K562 (cell line): ENCODE data around the gene RRAD. TPM values are rescaled to one million over a fixed set of nuclear protein-coding genes. Genes with fewer than 3 reads are reported as not detected.

Source experiments
- ATAC-seq: fragments of 200-7000 bp; cut with Tn5 transposase; 3 replicates; pipeline ENCODE4 v1.9.1; 2020; ENCODE audit warnings: moderate library complexity
- BruUV-seq: library from RNA; stranded (reverse); fragments of 400-500 nt; replicated peaks from 2 replicates; lab custom pipeline; 2021; lab: Mats Ljungman, UMichigan
- CTCF ChIA-PET: fragments of 300-600 bp; formaldehyde crosslinking; extraction: SDS; loops from one replicate; lab custom pipeline; 2021; ENCODE audit warnings: low intra/inter-chr PET ratio; lab: Yijun Ruan, JAX
- POLR2A ChIA-PET: fragments of 300-600, 350-650 bp; sonication (Branson Sonifier 250); formaldehyde crosslinking; extraction: SDS; loops from one replicate; lab custom pipeline; 2021; ENCODE audit warnings: antibody characterized with exemption, inconsistent platforms; lab: Yijun Ruan, JAX
- DNase-seq, 4 experiments: peaks; one replicate each; pipeline versions ENCODE4 v3.0.0 to v3.0.0-alpha.2; 2011 to 2018; ENCODE audit warnings: low spot score in 3 of 4, mixed read lengths in 3 of 4; ENCODE audit errors: extremely low read depth in 1 of 4
- FAIRE-seq: peaks from 2 replicates; lab custom pipeline; 2011; peaks lifted over from hg19 to GRCh38; lab: Jason Lieb, UNC
- H2AFZ ChIP-seq: 2 replicates; pipeline ENCODE4 v1.6.0; 2011; ENCODE audit warnings: low read depth, low read length, control low read depth, inconsistent platforms
- H3K27ac ChIP-seq: fragments of 200-600 bp; 3 replicates; pipeline ENCODE4 v1.8.0; 2011; ENCODE audit warnings: low read depth, mild to moderate bottlenecking, control low read depth, inconsistent platforms, low read length, moderate library complexity, mixed read lengths; ENCODE audit errors: extremely low read depth
- H3K27me3 ChIP-seq, 2 experiments: fragments of 300-600 bp in 1 of 2; 2 replicates in 1 of 2; 3 replicates in 1 of 2; pipeline versions ENCODE4 v1.6.0 to v1.8.0; 2011; ENCODE audit warnings: inconsistent platforms in 2 of 2, low read length in 2 of 2, mild to moderate bottlenecking in 1 of 2, mixed read lengths in 1 of 2, moderate library complexity in 1 of 2; ENCODE audit not compliant: control insufficient read depth in 2 of 2, insufficient read depth in 2 of 2
- H3K36me3 ChIP-seq: fragments of 300-600 bp; 3 replicates; pipeline ENCODE4 v1.8.0; 2011; ENCODE audit warnings: mild to moderate bottlenecking, low read length, inconsistent platforms; ENCODE audit not compliant: control insufficient read depth, insufficient read depth
- H3K4me1 ChIP-seq, 2 experiments: fragments of 200-600 bp in 1 of 2; replicated peaks in 1 of 2; 2 replicates in 1 of 2; 3 replicates in 1 of 2; pipeline versions ENCODE4 v1.5.1 to v1.8.0; 2011; ENCODE audit warnings: inconsistent platforms in 2 of 2, low read length in 2 of 2, mild to moderate bottlenecking in 1 of 2, mixed read lengths in 1 of 2, moderate library complexity in 1 of 2; ENCODE audit not compliant: control insufficient read depth in 2 of 2, insufficient read depth in 2 of 2
- H3K4me2 ChIP-seq: 2 replicates; pipeline ENCODE4 v1.6.1; 2011; ENCODE audit warnings: low read length, control low read depth, inconsistent platforms, mixed read lengths; ENCODE audit not compliant: insufficient read depth
- H3K4me3 ChIP-seq: fragments of 200-600 bp; sonication (generic), shearing (Covaris generic); 2 replicates; pipeline ENCODE4 v1.5.1; 2016; ENCODE audit warnings: control low read depth, inconsistent platforms
- H3K79me2 ChIP-seq: fragments of 200-600 bp; 3 replicates; pipeline ENCODE4 v1.8.0; 2011; ENCODE audit warnings: low read length, inconsistent platforms; ENCODE audit not compliant: control insufficient read depth, insufficient read depth
- H3K9ac ChIP-seq, 2 experiments: 2 replicates each; pipeline versions ENCODE4 v1.6.0 to v1.6.1; 2011; ENCODE audit warnings: low read depth in 2 of 2, low read length in 2 of 2, control low read depth in 1 of 2, inconsistent platforms in 1 of 2, mild to moderate bottlenecking in 1 of 2, mixed read lengths in 1 of 2; ENCODE audit not compliant: insufficient read depth in 1 of 2
- H3K9me1 ChIP-seq: one replicate; pipeline ENCODE4 v1.6.0; 2011; ENCODE audit warnings: inconsistent platforms, mild to moderate bottlenecking, low read length, moderate library complexity; ENCODE audit not compliant: control insufficient read depth, insufficient read depth
- H3K9me3 ChIP-seq: replicated peaks from 2 replicates; pipeline ENCODE4 v1.5.1; 2011; ENCODE audit warnings: low read depth, low read length, inconsistent platforms; ENCODE audit not compliant: control insufficient read depth, insufficient read depth
- H4K20me1 ChIP-seq: replicated peaks from 2 replicates; pipeline ENCODE4 v1.6.1; 2011; ENCODE audit warnings: low read length, inconsistent platforms, mixed read lengths; ENCODE audit not compliant: control insufficient read depth, insufficient read depth
- ATF7 ChIP-seq: fragments of 450-650 bp; IDR thresholded peaks from 2 replicates; pipeline ENCODE4 v1.7.1; 2014; ENCODE audit warnings: mild to moderate bottlenecking, moderate library complexity
- CEBPG ChIP-seq, 3 experiments: fragments of 200-800 bp in 1 of 3; sonication (Bioruptor generic) in 1 of 3; sonication (generic) in 1 of 3; formaldehyde crosslinking in 1 of 3; IDR thresholded peaks in 2 of 3; conservative IDR thresholded peaks in 1 of 3; 2 replicates each; pipeline versions ENCODE4 v1.6.1 to v1.8.0; 2016 to 2022; ENCODE audit warnings: missing compliant biosample characterization in 2 of 3, missing genetic modification characterization in 2 of 3, mild to moderate bottlenecking in 1 of 3, missing genetic modification reagents in 1 of 3
- ETV1 ChIP-seq: fragments of 450-650 bp; conservative IDR thresholded peaks from 2 replicates; pipeline ENCODE4 v1.6.1; 2016; ENCODE audit warnings: missing genetic modification characterization, control low read depth, low read depth, missing compliant biosample characterization
- GABPB1 ChIP-seq: sonication (generic); formaldehyde crosslinking; IDR thresholded peaks from 2 replicates; pipeline ENCODE4 v1.8.0; 2022; ENCODE audit warnings: mild to moderate bottlenecking, missing genetic modification reagents
- LEF1 ChIP-seq: fragments of 450-650 bp; IDR thresholded peaks from 2 replicates; pipeline ENCODE4 v1.6.1; 2016; ENCODE audit warnings: mild to moderate bottlenecking
- PCBP2 ChIP-seq: fragments of 200-400 bp; formaldehyde crosslinking; IDR thresholded peaks from 2 replicates; pipeline ENCODE4 v1.6.1; 2018; ENCODE audit warnings: low read length, low read depth, mild to moderate bottlenecking, moderate library complexity; ENCODE audit not compliant: poor library complexity, severe bottlenecking
- SMARCA4 ChIP-seq: fragments of 450-650 bp; IDR thresholded peaks from 2 replicates; pipeline ENCODE4 v1.6.1; 2016
- SOX6 ChIP-seq: fragments of 450-650 bp; IDR thresholded peaks from 2 replicates; pipeline ENCODE4 v1.6.1; 2014; ENCODE audit warnings: mild to moderate bottlenecking
- TRIM24 ChIP-seq, 2 experiments: fragments of 450-650 bp; IDR thresholded peaks; 2 replicates each; pipeline ENCODE4 v1.6.1; 2016
- ZNF239 ChIP-seq: fragments of 250-450 bp; sonication (Bioruptor Pico); IDR thresholded peaks from 2 replicates; pipeline ENCODE4 v1.4.0; 2020; ENCODE audit warnings: mild to moderate bottlenecking
- ZNF324 ChIP-seq: fragments of 250-450 bp; sonication (Bioruptor Pico); IDR thresholded peaks from 2 replicates; pipeline ENCODE4 v1.4.0; 2020; ENCODE audit warnings: mild to moderate bottlenecking
- ZZZ3 ChIP-seq: fragments of 450-650 bp; IDR thresholded peaks from 2 replicates; pipeline ENCODE4 v1.6.1; 2016; ENCODE audit warnings: antibody characterized with exemption, mild to moderate bottlenecking, moderate library complexity
- WGBS: fragments of 100-300 bp; shearing (Covaris generic); methylation state at CpG from one replicate; pipeline ENCODE4 v1.1.6; 2016; ENCODE audit warnings: low coverage, mixed read lengths; ENCODE audit not compliant: insufficient coverage; ENCODE audit errors: missing lambda C conversion rate; 5-methylcytosine and 5-hydroxymethylcytosine counted together
- in situ Hi-C: fragments of 300-500 bp; cut with MboI; formaldehyde crosslinking; loops from 4 replicates; pipeline ENCODE4 v1.15.0; 2018; ENCODE audit warnings: inconsistent platforms, mixed read lengths
- intact Hi-C: fragments of 100-400 bp; cut with micrococcal nuclease; formaldehyde crosslinking; loops from 2 replicates; pipeline ENCODE4 v1.14.2; 2022
- polyA plus RNA-seq, 8 experiments: library from polyadenylated mRNA; depleted of rRNA in 4 of 8; stranded (reverse) in 5 of 8; unstranded in 3 of 8; fragments of >200 nt; fragmentation: Nextera tagmentation in 2 of 8; fragmentation: Illumina TruSeq in 1 of 8; extraction: Ambion mirVana in 2 of 8; extraction: Trizol in 1 of 8; gene quantifications; 2 replicates each; pipeline versions ENCODE4 v1.2.1 to v1.2.3, GENCODE V29; 2011 to 2014; ENCODE audit warnings: inconsistent platforms in 1 of 8, missing spikeins in 1 of 8
- total RNA-seq, 7 experiments: library from RNA; depleted of rRNA in 6 of 7; stranded (reverse); fragments of >200 nt in 6 of 7; fragmentation: Illumina TruSeq in 2 of 7; extraction: Trizol in 2 of 7; gene quantifications; 2 replicates each; pipeline versions ENCODE4 v1.2.1 to v1.2.3, GENCODE V29; 2011 to 2021; ENCODE audit warnings: low replicate concordance in 1 of 7
- TF ChIP-seq, protein P1 (sequence below), 2 experiments: fragments of 450-650 bp in 1 of 2; sonication (generic) in 1 of 2; formaldehyde crosslinking in 1 of 2; IDR thresholded peaks in 1 of 2; conservative IDR thresholded peaks in 1 of 2; 2 replicates each; pipeline versions ENCODE4 v1.6.1 to v1.8.1; 2016 to 2023; ENCODE audit warnings: mild to moderate bottlenecking in 2 of 2, moderate library complexity in 2 of 2, inconsistent platforms in 1 of 2, missing genetic modification reagents in 1 of 2
- TF ChIP-seq, protein P2 (sequence below): fragments of 450-650 bp; IDR thresholded peaks from 2 replicates; pipeline ENCODE4 v1.6.1; 2018; ENCODE audit warnings: mild to moderate bottlenecking, low read depth; ENCODE audit not compliant: partially characterized antibody
- TF ChIP-seq, protein P3 (sequence below): fragments of 450-650 bp; IDR thresholded peaks from 2 replicates; pipeline ENCODE4 v1.6.1; 2017; ENCODE audit warnings: antibody characterized with exemption, mild to moderate bottlenecking

Gene RRAD
- total and polyA plus RNA-seq, 9 of the 15 experiments (the other 6 are each of a cell fraction or from before 2014, with no cell fraction given): 0.09 to 0.20 (median 0.13) TPM; not detected in 5

DNA sequence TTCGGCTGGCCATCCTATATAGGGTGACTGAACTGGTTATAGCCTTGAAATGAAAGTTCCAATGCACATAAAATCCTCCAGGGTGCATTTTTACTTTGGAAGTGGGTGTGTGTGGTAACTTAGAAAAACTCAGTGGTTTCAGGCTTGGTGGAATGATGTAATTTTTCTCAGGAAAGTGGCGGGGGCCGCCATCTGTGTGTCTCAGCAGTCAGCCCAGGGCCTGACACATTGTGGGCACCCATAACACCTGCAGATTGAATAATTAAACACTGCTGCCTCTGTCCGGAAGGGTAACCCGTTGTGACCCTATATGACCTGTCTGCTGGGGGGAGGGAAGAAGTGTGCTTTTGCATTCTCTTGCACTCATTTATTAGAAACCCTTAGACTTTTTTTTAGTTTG is 47.3 kb downstream of the RRAD start:
- H3K9ac ChIP-seq: no peak overlapping the region
- no peak overlapping the region for H3K4me2 ChIP-seq
- no peaks in the 10 kb centered on the region for H3K9me3 ChIP-seq
- ATAC-seq: no peak
- peak overlapping the region; percentile 27 for H2AFZ ChIP-seq
- H3K79me2 ChIP-seq: peaks cover 20% of the 10 kb centered on the region
- no peak for DNase-seq
- in situ Hi-C loops: no loop called here
- ChIA-PET POLR2A (no interaction called here), CTCF (no interaction called here)
- H3K4me1 ChIP-seq: peaks cover 24 to 42% of the 10 kb centered on the region in 2 experiments
- intact Hi-C loops: no loop called here
- FAIRE-seq: no peak
- BruUV-seq: no TSS peak
- no peaks in the 10 kb centered on the region for H3K27me3 ChIP-seq
- H3K4me3 ChIP-seq: no peak overlapping the region
- no peaks in the 10 kb centered on the region for H3K9me1 ChIP-seq
- H3K36me3 ChIP-seq: peaks cover 5% of the 10 kb centered on the region; the same call in 1 of the 3 replicates
- WGBS: 46% methylated on average over 5 of the region's 5 CpGs
- H4K20me1 ChIP-seq: no peaks in the 10 kb centered on the region; the same call in 1 of the 2 replicates
- H3K27ac ChIP-seq: peak overlapping the region; percentile 24; the same call in 1 of the 3 replicates
- no peak for TF ChIP-seq ZNF324 (CRISPR knock-in tag)
- peak; percentile 62; the same call in 1 of the 2 replicates for TF ChIP-seq ATF7
- no peak for TF ChIP-seq GABPB1 (CRISPR knock-in tag)
- TF ChIP-seq CEBPG (CRISPR knock-in tag; IDR thresholded peaks at IDR 0.05): no peak; the same call in 1 of the 2 replicates
- TF ChIP-seq CEBPG (tag; conservative IDR thresholded peaks at IDR 0.05 in 1 of 2, IDR thresholded peaks at IDR 0.05 in 1 of 2): peak in 1 of 2 experiments; percentile 69; a peak in 2 of 4 replicates
- TF ChIP-seq, protein P1, sequence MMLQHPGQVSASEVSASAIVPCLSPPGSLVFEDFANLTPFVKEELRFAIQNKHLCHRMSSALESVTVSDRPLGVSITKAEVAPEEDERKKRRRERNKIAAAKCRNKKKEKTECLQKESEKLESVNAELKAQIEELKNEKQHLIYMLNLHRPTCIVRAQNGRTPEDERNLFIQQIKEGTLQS (IDR thresholded peaks at IDR 0.05): peak; percentile 63
- TF ChIP-seq, protein P1 (CRISPR knock-in tag; conservative IDR thresholded peaks at IDR 0.05): no peak
- TF ChIP-seq TRIM24 (IDR thresholded peaks at IDR 0.05): peak in 1 of 2 experiments; percentile 16; a peak in 1 of 4 replicates
- no peak for TF ChIP-seq ZNF239 (CRISPR knock-in tag)
- TF ChIP-seq LEF1: peak; percentile 41; the same call in 1 of the 2 replicates
- TF ChIP-seq SMARCA4: 0 out of 2 replicates have a peak, but pooled peaks have one; percentile 10
- TF ChIP-seq, protein P2, sequence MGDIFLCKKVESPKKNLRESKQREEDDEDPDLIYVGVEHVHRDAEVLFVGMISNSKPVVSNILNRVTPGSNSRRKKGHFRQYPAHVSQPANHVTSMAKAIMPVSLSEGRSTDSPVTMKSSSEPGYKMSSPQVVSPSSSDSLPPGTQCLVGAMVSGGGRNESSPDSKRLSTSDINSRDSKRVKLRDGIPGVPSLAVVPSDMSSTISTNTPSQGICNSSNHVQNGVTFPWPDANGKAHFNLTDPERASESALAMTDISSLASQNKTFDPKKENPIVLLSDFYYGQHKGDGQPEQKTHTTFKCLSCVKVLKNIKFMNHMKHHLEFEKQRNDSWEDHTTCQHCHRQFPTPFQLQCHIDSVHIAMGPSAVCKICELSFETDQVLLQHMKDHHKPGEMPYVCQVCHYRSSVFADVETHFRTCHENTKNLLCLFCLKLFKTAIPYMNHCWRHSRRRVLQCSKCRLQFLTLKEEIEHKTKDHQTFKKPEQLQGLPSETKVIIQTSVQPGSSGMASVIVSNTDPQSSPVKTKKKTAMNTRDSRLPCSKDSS: no peak
- TF ChIP-seq ETV1 (tag): peak; percentile 56
- no peak for TF ChIP-seq ZZZ3
- TF ChIP-seq PCBP2: no peak
- TF ChIP-seq, protein P3, sequence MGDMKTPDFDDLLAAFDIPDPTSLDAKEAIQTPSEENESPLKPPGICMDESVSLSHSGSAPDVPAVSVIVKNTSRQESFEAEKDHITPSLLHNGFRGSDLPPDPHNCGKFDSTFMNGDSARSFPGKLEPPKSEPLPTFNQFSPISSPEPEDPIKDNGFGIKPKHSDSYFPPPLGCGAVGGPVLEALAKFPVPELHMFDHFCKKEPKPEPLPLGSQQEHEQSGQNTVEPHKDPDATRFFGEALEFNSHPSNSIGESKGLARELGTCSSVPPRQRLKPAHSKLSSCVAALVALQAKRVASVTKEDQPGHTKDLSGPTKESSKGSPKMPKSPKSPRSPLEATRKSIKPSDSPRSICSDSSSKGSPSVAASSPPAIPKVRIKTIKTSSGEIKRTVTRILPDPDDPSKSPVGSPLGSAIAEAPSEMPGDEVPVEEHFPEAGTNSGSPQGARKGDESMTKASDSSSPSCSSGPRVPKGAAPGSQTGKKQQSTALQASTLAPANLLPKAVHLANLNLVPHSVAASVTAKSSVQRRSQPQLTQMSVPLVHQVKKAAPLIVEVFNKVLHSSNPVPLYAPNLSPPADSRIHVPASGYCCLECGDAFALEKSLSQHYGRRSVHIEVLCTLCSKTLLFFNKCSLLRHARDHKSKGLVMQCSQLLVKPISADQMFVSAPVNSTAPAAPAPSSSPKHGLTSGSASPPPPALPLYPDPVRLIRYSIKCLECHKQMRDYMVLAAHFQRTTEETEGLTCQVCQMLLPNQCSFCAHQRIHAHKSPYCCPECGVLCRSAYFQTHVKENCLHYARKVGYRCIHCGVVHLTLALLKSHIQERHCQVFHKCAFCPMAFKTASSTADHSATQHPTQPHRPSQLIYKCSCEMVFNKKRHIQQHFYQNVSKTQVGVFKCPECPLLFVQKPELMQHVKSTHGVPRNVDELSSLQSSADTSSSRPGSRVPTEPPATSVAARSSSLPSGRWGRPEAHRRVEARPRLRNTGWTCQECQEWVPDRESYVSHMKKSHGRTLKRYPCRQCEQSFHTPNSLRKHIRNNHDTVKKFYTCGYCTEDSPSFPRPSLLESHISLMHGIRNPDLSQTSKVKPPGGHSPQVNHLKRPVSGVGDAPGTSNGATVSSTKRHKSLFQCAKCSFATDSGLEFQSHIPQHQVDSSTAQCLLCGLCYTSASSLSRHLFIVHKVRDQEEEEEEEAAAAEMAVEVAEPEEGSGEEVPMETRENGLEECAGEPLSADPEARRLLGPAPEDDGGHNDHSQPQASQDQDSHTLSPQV: 0 out of 2 replicates have a peak, but pooled peaks have one; percentile 36
- TF ChIP-seq SOX6: 0 out of 2 replicates have a peak, but pooled peaks have one; percentile 11
